Measurements from ENCODE around the gene SNAP47.

SNAP47 gene

DNA sequence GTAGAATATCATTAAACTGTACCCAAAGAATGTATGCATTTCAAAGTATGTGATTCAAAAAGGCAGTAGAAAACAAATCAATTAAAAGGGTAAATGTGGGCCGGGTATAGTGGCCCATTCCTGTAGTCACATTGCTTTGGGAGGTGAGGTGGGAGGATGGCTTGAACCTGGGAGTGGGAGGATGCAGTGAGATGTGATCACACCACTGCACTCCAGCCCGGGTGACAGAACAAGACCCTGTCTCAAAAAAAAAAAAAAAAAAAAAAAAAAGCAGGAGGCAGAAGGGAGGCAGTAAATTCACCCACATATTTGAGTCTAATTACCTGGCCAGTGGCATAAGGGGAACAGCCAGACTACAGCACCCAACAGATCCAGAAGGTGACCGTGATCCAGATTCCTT, 62.4 kb downstream of the SNAP47 start:
- no peak for DNase-seq (ENCODE audit: low read depth in 3 of 3)

DNA sequence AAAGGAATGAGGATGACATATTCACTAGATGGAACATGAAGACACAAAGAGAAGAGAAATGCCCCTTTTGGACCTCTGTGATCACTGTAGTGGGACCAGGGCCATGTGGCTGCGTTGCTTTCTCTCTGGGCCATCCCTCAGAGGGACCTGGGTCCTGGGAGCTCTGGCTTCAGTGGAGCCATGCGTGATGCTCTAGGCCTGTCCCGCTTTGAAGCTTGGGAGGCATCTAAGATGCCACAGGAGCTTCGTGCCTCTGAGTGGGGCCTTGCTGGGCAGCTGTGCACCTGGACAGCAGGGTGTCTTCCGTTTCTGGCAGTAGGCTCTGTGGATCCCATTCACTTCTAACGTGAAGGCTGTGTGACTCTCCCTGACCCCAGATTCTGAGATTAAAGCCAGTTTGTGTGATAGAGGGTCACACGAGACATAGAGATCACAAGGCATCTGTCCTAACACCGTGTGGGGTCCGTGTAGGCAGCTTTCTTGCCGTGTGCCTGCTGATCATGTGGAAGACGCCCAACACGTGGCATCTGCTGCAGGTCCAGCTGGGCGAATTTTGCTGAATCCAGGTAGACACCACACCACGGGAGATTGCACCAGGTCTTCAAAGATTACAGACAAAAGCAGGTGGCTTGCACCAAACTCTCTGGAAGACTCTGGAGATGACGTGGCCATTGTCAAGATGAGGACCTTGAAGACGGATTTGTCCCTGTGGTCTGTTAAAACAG, 63.0 kb downstream of the SNAP47 start:
- no peak for DNase-seq (ENCODE audit: low read depth in 3 of 3)

DNA sequence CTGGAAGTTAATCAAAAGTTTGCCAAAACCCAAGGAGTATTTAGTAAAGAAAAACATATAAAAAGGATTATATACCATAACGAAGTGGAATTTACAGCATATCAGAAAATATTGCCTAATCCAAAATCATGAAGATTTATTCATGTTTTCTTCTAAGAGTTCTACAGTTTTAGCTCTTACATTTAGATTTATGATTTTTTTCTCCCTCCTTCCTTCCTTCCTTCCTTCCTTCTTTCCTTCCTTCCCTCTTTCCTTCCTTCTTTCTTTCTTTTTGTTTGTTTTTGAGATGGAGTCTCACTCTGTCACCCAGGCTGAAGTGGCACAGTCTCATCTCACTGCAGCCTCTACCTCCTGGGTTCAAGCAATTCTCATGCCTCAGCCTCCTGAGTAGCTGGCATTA, 64.5 kb downstream of the SNAP47 start:
- no peak for DNase-seq (ENCODE audit: low read depth in 3 of 3)

DNA sequence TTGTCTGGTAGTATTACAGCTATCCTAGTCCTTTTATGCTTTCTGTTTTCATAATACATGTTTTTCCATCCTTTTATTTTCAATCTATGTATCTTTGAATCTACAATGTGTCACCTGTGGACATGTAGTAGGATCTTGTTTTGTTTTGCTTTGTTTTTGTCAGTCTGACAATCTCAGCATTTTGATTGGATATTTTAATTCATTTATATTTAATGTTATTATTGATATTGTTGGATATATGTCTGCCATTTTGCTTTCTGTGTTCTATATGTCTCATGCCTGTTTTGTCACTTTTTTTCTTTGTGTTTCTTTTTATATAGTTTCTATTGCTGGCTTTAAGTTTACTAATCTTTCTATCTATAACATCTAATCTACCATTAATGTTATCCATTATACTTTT, 68.7 kb downstream of the SNAP47 start:
- DNase-seq (ENCODE audit: low read depth in 3 of 3) = no peak

DNA sequence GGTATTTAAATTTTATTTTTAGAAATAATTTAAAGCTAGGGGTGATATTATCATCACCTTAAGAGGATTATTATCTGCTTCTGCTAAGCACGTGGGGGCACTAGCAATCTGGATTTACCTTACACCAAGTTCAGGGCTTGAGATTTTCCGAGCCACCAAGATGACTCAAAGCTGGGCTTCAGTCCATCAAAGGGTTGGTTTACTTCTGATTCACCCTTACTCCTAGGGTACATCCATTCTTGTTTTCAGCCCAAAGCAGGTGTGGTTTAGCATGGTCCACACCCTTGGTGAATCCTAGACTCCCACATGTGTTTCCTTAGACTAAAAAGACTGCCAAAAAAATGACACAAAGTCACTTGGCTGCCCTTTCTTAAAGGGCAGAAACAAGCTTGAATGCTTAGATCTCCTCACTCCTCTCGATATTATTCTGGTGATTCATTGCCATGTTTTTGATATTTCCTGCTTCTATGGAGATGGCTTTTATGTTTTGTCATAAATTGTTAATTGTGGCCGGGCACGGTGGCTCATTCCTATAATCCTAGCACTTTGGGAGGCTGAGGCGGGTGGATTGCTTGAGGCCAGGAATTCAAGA, 70.5 kb downstream of the SNAP47 start:
- no peak for DNase-seq (ENCODE audit: low read depth in 3 of 3)

DNA sequence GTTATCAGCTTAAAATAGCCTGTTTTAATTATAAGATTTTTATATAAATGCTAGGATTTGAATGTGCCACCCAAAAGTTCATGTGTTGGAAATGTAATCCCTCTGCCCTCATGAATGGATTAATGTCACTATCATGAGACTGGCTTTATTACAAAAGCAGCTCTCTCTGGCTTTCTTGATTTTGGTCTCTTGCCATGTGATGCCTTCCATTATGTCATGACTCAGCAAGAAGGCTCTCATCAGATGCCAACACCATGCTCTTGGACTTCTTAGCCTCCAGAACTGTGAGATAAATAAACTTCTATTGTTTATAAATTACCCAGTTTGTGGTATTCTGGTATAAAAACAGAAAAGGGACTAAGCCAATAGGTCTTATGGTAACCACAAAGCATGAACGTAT, 73.3 kb downstream of the SNAP47 start:
- no peak for DNase-seq (ENCODE audit: low read depth in 3 of 3)

DNA sequence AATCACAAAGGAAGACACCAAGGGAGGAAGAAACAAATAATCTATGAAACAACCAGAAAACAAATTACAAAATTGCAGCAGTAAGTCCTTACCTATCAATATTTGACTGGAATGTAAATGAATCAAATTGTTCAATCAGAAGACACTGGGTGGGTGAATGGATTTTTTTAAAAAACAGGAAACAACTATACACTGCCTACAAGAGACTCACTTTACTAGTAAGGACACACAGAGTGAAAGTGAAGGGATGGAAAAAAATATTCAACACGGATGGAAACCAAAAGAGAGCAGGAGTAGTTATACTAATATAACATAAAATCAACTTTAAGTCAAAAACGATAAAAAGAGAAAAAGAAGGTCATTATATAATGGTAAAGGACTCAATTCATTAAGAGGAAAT, 73.8 kb downstream of the SNAP47 start:
- no peak for DNase-seq (ENCODE audit: low read depth in 3 of 3)

DNA sequence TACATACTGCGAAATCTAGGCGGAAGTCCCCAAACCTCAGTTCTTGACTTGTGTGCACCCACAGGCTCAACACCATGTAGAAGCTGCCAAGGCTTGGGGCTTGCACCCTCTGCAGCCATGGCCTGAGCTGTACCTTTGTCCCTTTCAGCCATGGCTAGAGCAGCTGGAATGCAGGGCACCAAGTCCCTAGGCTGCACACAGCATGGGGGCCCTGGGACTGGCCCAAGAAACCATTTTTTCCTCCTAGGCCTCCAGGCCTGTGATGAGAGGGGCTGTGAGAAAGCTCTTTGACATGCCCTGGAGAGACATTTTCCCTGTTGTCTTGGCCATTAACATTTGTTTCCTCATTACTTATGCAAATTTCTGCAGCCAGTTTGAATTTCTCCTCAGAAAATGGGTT, 78.7 kb downstream of the SNAP47 start:
- DNase-seq (ENCODE audit: low read depth in 3 of 3) = no peak

DNA sequence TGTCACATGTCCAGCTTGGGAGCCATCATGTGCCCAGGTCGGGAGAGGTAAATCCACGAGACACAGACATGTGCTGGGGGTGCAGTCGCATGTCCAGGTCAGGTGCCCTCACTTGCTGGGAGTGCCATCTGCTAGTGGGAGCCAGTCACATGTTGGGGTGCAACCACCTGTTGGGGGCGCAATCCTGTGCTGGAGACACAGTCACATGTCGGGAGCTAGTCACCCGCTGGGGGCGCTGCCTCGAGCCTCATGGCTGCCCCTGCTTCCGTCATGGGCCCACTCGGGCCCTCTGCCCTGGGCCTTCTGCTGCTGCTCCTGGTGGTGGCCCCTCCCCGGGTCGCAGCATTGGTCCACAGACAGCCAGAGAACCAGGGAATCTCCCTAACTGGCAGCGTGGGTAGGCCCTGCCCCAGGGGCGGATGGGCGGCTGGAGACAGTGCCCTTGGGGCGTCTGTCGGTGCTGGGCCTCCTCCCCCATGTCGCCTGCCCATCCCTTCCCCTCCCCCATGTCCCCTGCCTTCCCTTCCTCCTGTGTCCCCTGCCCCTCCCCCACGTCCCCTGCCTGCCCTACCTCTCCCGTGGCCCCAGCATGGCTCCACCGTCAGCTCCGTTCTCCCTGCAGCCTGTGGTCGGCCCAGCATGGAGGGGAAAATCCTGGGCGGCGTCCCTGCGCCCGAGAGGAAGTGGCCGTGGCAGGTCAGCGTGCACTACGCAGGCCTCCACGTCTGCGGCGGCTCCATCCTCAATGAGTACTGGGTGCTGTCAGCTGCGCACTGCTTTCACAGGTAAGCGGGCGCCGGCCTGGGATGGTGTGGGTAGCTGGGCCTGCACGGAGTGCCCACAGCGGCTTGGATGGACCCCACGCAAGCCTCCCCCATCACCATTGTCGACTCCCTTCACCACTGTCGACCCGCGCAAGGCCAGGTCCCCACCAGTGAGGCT, 80.5 kb downstream of the SNAP47 start, which contains the start of gene PRSS38:
Gene PRSS38 (plus strand): TSS at position 208 of the 942 bp plus-strand sequence. CDS start 42 bp downstream, at position 250.
- DNase-seq (ENCODE audit: low read depth in 3 of 3) = no peak

DNA sequence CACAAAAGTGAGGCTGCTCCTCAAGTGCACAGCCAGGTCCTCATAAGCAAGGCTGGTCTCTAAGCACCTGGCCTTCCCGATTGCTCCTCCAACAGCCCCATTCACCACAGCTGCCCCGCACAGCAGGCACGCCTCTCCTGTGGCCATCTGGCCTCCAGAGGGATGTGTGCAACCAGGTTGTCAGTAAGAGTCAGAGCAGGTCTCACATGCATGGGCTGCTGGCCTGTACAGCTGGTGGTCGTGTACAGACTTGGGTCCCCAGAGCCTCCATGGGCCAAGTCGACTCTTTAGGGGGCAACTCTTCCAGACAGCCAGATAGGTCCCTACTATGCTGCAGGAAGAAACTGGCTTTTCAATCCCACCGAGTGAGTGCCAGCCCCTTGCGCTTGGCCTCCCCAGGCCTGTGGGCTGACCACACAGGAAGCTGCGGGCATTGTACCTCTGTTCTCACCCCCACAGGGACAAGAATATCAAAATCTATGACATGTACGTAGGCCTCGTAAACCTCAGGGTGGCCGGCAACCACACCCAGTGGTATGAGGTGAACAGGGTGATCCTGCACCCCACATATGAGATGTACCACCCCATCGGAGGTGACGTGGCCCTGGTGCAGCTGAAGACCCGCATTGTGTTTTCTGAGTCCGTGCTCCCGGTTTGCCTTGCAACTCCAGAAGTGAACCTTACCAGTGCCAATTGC, 81.7 kb downstream of the SNAP47 start:
- DNase-seq (ENCODE audit: low read depth in 3 of 3) = no peak

DNA sequence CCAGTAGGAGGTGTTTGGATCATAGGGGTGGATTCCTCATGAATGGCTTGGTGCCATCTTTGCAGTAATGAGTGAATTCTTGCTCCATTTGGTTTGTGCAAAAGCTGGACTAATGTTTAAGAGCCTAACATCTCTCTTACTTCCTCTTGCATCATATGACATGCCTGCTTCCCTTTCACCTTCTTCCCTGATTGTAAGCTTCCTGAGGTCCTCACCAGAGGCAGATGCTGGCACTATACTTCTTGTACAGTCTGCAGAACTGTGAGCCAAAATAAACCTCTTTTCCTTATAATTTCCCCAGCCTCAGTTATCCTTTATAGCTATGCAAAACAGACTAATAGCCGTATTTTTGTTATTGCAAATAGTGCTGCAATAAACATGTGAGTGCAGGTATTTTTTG, 88.3 kb downstream of the SNAP47 start:
- no peak for DNase-seq (ENCODE audit: low read depth in 3 of 3)

DNA sequence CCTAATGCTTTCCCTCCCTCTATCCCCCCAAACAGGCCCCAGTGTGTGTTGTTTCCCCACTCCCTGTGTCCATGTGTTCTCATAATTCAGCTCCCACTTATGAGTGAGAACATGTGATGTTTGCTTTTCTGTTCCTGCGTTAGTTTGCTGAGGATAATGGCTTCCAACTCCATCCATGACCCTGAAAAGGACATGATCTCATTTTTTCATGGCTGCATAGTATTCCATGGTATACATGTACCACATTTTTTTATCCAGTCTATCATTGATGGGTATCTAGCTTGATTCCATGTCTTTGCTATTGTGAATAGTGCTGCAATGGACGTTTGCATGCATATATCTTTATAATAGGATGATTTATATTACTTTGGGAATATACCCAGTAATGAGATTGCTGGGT, 89.0 kb downstream of the SNAP47 start:
- no peak for DNase-seq (ENCODE audit: low read depth in 3 of 3)

DNA sequence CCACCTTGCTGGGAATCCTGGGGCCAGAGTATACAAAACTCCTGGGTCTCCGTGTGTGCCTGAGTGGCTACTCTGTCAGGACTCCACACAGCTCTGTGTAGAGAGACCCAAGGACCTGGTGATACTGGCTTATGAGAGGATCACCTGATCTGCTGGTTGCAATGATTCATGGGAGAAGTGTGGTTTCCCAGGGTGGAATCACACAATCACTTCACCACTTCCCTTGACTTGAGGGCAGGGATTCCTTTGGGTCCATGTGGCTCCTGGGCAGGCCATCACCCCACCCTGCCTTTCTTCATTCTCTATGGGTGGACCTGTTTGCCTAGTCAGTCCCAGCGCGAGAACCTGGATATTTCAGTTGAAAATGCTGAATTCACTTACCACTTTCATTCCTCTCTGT, 93.6 kb downstream of the SNAP47 start:
- no peak for DNase-seq (ENCODE audit: low read depth in 3 of 3)

Data from stimulated activated CD4-positive, alpha-beta T cell treated with anti-CD3 and anti-CD28 coated beads, TNF-alpha, amount 100 ng/mL, for 48 hours (primary cell).